ENCODE data around the gene MXRA7.
"Not testable (repeated sequence)": the region's sequence is repeated elsewhere in the genome, so short reads cannot be mapped to it uniquely, and the experiment has no call there.

The MXRA7 gene

DNA sequence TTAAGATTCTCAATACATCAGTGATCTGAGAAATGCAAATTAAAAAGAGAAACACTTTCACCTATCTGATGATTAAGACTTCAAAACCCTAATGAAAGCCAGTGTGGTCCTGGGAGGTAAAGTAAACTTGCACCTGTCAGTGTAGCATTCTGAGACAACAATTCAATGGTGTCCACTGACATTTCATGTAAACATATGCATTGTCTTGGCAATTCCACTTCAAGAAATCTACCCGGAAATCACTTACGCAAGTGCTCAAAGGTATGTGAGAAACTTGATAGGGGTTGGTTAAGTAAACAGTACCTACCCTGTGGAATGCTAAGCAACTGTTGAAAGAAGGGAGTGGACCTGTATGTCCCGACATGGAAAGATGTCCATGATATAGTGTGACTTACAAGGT lies 69.3 kb downstream of the MXRA7 start:
- DNase-seq, result no peak

- no peak for DNase-seq
These were observed 70.0 kb downstream of the MXRA7 start for GRCh38 chr17:76640550-76641380.

DNA sequence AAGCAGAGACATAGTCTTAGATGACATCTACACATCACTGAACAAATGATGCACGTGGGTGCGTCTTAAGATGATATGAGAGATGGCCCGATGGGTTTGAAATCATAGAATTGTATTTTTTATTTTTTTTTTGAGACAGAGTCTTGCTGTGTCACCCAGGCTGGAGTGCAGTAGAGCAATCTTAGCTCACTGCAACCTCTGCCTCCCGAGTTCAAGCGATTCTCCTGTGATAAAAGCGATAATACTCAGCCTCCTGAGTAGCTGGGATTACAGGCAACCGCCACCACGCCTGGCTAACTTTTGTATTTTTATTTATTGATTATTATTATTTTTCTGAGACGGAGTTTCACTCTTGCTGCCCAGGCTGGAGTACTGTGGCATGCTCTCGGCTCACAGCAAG lies 72.5 kb downstream of the MXRA7 start:
- no peak for DNase-seq

- not testable (repeated sequence) for DNase-seq
These were observed 74.1 kb downstream of the MXRA7 start for GRCh38 chr17:76636486-76637206.

DNA sequence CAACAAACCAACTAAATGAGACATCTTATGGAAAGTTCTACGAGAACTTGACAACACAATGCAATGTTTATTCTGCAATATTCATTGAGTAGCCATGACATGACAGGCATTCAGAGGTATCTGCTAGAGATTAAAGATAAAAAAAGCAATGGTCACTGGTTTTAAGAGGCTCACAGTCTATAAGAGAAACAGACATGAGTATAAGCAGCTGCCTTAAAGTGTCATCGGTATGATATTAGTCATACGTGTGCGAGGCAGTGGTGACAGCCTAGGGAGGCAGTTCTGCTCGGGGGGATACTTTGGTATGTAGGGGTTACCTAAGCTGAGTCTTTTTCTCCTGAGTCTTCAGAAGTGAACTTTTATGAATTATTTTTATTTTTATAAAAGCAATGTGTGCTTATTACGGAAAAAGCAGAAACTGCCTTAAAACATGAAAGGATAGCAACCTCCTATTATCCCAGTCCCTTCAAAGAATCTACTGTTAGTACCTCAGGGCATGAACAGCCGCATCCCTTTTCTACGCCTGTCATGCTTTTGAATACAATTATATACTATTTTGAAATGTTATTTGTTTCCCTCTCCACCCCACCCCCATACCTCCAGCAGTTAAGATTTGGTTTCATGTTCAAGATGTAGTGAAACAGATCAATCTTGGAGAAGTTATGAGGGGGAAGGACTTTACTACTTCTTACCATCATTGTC lies 75.0 kb downstream of the MXRA7 start:
- DNase-seq, result no peak

DNA sequence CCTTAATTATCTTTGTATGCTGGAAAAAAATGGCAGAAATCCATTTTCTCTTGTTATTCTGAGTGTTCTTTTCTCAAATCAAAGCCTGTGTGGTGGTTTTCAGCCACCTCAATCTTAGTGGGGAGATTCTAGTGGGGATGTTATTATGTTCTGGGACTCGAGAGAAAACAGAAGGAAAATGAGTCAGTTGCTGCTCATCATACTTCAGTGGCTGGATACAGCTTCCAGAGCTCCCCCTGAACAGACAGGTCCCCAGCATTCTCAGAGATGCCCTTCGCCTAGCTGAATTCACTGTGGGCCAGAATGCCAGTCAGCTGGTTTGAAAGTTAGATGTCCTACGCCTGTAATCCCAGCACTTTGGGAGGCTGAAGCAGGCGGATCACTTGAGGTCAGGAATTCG lies 75.7 kb downstream of the MXRA7 start:
- no peak for DNase-seq

- DNase-seq, result no peak
These were observed 77.0 kb downstream of the MXRA7 start for GRCh38 chr17:76633628-76634328.

DNA sequence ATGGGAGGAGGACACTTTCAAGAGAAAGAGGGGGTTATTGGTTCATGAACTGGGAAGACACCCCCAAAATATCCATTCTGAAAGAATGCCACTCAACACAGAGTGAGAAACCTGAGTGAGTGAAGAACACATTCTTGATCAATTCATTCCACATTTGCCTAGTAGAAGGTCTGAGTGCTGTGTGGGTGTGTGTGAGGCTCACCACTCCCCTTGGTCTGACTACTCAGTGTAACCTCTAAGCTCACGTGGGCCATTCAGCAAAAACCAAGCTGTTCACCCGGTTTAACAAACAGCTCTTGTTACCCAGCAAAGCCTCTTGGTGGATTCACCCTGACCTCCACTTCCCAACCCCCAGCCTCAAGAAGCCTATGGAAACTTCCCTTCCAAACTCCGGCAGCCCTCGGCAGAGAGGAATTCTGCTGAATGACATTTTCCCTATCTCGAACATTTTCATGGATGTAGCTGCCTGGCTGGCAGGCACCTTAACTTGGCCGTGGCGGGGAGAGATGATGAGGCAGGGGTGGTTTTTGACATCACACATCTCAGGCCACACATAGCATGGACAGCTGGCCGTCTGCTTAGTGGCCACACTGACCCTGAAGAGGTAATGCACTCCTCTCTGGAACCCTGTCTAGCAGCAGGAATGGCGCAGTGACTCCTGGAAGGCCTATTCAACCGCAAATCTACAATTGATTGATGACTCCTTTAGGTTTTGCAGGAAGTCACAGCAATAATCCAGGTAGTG lies 78.8 kb downstream of the MXRA7 start:
- DNase-seq, result no peak

DNA sequence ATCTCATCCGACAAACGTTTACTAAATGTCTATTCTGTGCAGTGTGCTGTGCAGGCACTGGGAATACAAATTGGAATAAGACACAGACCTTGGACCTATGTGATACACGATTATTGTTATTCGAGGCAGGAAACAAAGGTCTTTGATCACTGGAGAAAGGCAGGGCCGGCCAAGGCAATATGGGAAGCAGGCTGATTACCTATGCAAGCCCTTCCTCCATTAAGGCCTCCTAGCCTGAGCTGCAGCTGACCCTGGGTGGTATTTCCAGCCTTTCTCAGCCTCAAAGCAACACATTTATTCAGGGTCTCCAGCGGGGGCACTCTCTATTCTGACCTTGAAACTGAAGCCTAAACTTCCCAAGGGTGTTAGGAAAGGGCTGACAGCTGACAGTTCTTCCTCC lies 80.6 kb downstream of the MXRA7 start:
- DNase-seq, result no peak

Measured in NCI-H1930 (cell line).